Neural crest cell (in vitro differentiated cells): ENCODE measurements around the gene PRR29. TPM values are rescaled to one million over a fixed set of nuclear protein-coding genes. Genes with fewer than 3 reads are reported as not detected.

Experiments used
- DNase-seq: peaks from one replicate; pipeline ENCODE4 v3.0.0; 2021; ENCODE audit warnings: low read depth, mixed read lengths, low spot score
- H3K27ac Mint-ChIP-seq: one replicate; pipeline ENCODE4 v1.8.0; 2021; ENCODE audit warnings: mild to moderate bottlenecking, mixed read lengths; ENCODE audit not compliant: unreplicated experiment
- H3K27me3 Mint-ChIP-seq: 2 replicates; pipeline ENCODE4 v1.8.0; 2021; ENCODE audit warnings: low read depth, mild to moderate bottlenecking, mixed read lengths
- H3K36me3 Mint-ChIP-seq: 2 replicates; pipeline ENCODE4 v1.8.0; 2021; ENCODE audit warnings: low read depth, mild to moderate bottlenecking, mixed read lengths
- H3K4me1 Mint-ChIP-seq: 2 replicates; pipeline ENCODE4 v1.8.0; 2021; ENCODE audit warnings: mixed read lengths
- H3K4me3 Mint-ChIP-seq: one replicate; pipeline ENCODE4 v1.8.0; 2021; ENCODE audit warnings: mild to moderate bottlenecking, mixed read lengths
- H3K9me3 Mint-ChIP-seq: 2 replicates; pipeline ENCODE4 v1.8.0; 2021; ENCODE audit warnings: mixed read lengths
- total RNA-seq: library from RNA; stranded (reverse); gene quantifications from 2 replicates; pipeline ENCODE4 v1.2.1, GENCODE V29; 2021
- TF ChIP-seq, protein P1 (sequence below): fragments of 200-600 bp; sonication (generic); conservative IDR thresholded peaks from 2 replicates; pipeline ENCODE4 v1.5.0; 2021; ENCODE audit warnings: antibody characterized with exemption, mild to moderate bottlenecking

Gene PRR29
- total RNA-seq, 1 donor from 2014 or later = 0.82 TPM

- DNase-seq = no peak
- H3K27ac Mint-ChIP-seq = no peak overlapping the region
- TF ChIP-seq, protein P1, sequence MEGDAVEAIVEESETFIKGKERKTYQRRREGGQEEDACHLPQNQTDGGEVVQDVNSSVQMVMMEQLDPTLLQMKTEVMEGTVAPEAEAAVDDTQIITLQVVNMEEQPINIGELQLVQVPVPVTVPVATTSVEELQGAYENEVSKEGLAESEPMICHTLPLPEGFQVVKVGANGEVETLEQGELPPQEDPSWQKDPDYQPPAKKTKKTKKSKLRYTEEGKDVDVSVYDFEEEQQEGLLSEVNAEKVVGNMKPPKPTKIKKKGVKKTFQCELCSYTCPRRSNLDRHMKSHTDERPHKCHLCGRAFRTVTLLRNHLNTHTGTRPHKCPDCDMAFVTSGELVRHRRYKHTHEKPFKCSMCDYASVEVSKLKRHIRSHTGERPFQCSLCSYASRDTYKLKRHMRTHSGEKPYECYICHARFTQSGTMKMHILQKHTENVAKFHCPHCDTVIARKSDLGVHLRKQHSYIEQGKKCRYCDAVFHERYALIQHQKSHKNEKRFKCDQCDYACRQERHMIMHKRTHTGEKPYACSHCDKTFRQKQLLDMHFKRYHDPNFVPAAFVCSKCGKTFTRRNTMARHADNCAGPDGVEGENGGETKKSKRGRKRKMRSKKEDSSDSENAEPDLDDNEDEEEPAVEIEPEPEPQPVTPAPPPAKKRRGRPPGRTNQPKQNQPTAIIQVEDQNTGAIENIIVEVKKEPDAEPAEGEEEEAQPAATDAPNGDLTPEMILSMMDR = no peak
- H3K36me3 Mint-ChIP-seq = peaks cover 2% of the 10 kb centered on the region
- no peak overlapping the region for H3K4me3 Mint-ChIP-seq
- H3K9me3 Mint-ChIP-seq = no peaks in the 10 kb centered on the region
- no peaks in the 10 kb centered on the region for H3K27me3 Mint-ChIP-seq
- H3K4me1 Mint-ChIP-seq = no peaks in the 10 kb centered on the region
Observed at GRCh38 chr17:64037180-64037579, 39.0 kb downstream of the PRR29 start.

- Mint-ChIP-seq H3K9me3 (no peaks in the 10 kb centered on the region), H3K4me1 (no peaks in the 10 kb centered on the region), H3K27me3 (no peaks in the 10 kb centered on the region), H3K36me3 (peaks cover 2% of the 10 kb centered on the region), H3K27ac (no peak overlapping the region), H3K4me3 (no peak overlapping the region)
- no peak for DNase-seq
- TF ChIP-seq, protein P1 = no peak
Observed at GRCh38 chr17:64037802-64038201, 39.7 kb downstream of the PRR29 start.

GRCh38 chr17:64038331-64039105 lies 40.4 kb downstream of the PRR29 start:
- Mint-ChIP-seq H3K36me3 (peaks cover 2% of the 10 kb centered on the region), H3K27me3 (no peaks in the 10 kb centered on the region), H3K27ac (no peak overlapping the region), H3K4me1 (no peaks in the 10 kb centered on the region), H3K9me3 (no peaks in the 10 kb centered on the region), H3K4me3 (no peak overlapping the region)
- no peak for DNase-seq
- TF ChIP-seq, protein P1 = no peak

- Mint-ChIP-seq H3K4me1 (no peaks in the 10 kb centered on the region), H3K27ac (no peak overlapping the region), H3K27me3 (no peaks in the 10 kb centered on the region), H3K36me3 (peaks cover 2% of the 10 kb centered on the region), H3K4me3 (no peak overlapping the region), H3K9me3 (no peaks in the 10 kb centered on the region)
- DNase-seq = no peak
- TF ChIP-seq, protein P1 = no peak
Observed at GRCh38 chr17:64039106-64039400, 40.9 kb downstream of the PRR29 start.

DNA sequence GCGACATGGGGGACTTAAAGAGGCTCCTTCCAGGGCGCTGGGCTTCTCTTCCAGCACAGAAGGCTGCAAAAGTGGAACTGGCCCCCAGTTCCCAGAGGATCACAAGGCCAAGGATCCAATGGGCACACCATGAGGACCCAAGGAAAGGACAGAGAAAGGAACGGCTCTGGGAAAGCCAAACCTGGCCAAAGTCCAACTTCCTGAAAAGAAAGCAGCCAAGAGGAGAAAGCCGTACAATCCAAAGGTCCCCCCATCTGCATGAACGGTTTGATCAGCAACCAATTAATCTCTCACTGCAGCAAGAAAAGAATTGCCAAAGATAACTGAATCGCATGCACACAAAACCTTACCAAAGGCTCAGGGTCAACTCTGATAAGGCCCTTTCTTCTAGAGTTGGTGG lies 42.1 kb downstream of the PRR29 start:
- Mint-ChIP-seq H3K9me3 (no peaks in the 10 kb centered on the region), H3K27me3 (no peaks in the 10 kb centered on the region), H3K4me3 (no peak overlapping the region), H3K27ac (no peak overlapping the region), H3K36me3 (peaks cover 2% of the 10 kb centered on the region), H3K4me1 (no peaks in the 10 kb centered on the region)
- TF ChIP-seq, protein P1 = no peak
- no peak for DNase-seq
